ENCODE measurements around the gene BRSK2.
A peak's percentile ranks its signal among the peaks of the same experiment; 100 is the strongest.

The BRSK2 gene

GRCh38 chr11:1440496-1440895, 50.8 kb downstream of the BRSK2 start:
- peaks cover 0 to 40% of the 10 kb centered on the region in 2 experiments; a peak in 1 of 3 replicates for H3K36me3 ChIP-seq (ENCODE audit: control insufficient read depth in 2 of 2, insufficient read depth in 1 of 2, low read length in 2 of 2)
- ChIA-PET POLR2A (no interaction called here), CTCF (no interaction called here)
- TF ChIP-seq ZNF580 (tag by site-specific recombination; IDR thresholded peaks at IDR 0.05) (no peak), ZNF362 (tag by site-specific recombination; IDR thresholded peaks at IDR 0.05) (no peak), ZNF302 (tag by site-specific recombination; IDR thresholded peaks at IDR 0.05; ENCODE audit: low read depth) (no peak), ZNF514 (tag by site-specific recombination; IDR thresholded peaks at IDR 0.05) (no peak), ZBTB49 (tag by site-specific recombination; IDR thresholded peaks at IDR 0.05; ENCODE audit: low read depth) (no peak), HOXD13 (CRISPR knock-in tag; IDR thresholded peaks at IDR 0.05; ENCODE audit: borderline replicate concordance) (no peak), ZNF776 (tag by site-specific recombination; IDR thresholded peaks at IDR 0.05; ENCODE audit: borderline replicate concordance) (no peak), ZNF211 (tag by site-specific recombination; IDR thresholded peaks at IDR 0.05; ENCODE audit: low read depth) (no peak), ZNF140 (tag by site-specific recombination; IDR thresholded peaks at IDR 0.05) (no peak), SCRT2 (tag by site-specific recombination; IDR thresholded peaks at IDR 0.05) (no peak), ZNF155 (tag by site-specific recombination; IDR thresholded peaks at IDR 0.05) (no peak), BCL11A (tag by site-specific recombination; IDR thresholded peaks at IDR 0.05; ENCODE audit: low read depth) (no peak), SCRT1 (tag by site-specific recombination; IDR thresholded peaks at IDR 0.05; ENCODE audit: borderline replicate concordance) (no peak)
- H3K4me1 ChIP-seq (ENCODE audit: control insufficient read depth, insufficient read depth, low read length) = no peaks in the 10 kb centered on the region
- H3K9me3 ChIP-seq (ENCODE audit: control insufficient read depth, insufficient read depth, low read depth, low read length) = no peaks in the 10 kb centered on the region
- H3K27ac ChIP-seq (ENCODE audit: extremely low read depth, low read depth, low read length) = no peak overlapping the region
- H3K4me3 ChIP-seq (ENCODE audit: low read depth, low read length) = no peak overlapping the region

GRCh38 chr11:1442163-1442562, 52.4 kb downstream of the BRSK2 start:
- H3K36me3 ChIP-seq (ENCODE audit: control insufficient read depth in 2 of 2, insufficient read depth in 1 of 2, low read length in 2 of 2) = peaks cover 0 to 54% of the 10 kb centered on the region in 2 experiments; a peak in 1 of 3 replicates
- no peaks in the 10 kb centered on the region for H3K4me1 ChIP-seq (ENCODE audit: control insufficient read depth, insufficient read depth, low read length)
- CTCF ChIA-PET = interaction anchor here (0.8 kb wide), 1 partner anchor 472 kb away, joined by 3 read pairs; no protein-coding TSS in a partner anchor
- POLR2A ChIA-PET = no interaction called here
- peak; percentile 15; the same call in 1 of the 2 replicates for TF ChIP-seq SP2 (tag by site-specific recombination; IDR thresholded peaks at IDR 0.05)
- TF ChIP-seq ATF2 (tag by site-specific recombination; IDR thresholded peaks at IDR 0.05; ENCODE audit: low read depth) = peak; percentile 62; the same call in 1 of the 2 replicates
- no peak for TF ChIP-seq ZFHX2 (tag by site-specific recombination; conservative IDR thresholded peaks at IDR 0.05)
- TF ChIP-seq ZNF654 (tag by site-specific recombination; IDR thresholded peaks at IDR 0.05; ENCODE audit: low read depth) = no peak
- TF ChIP-seq ZNF791 (tag by site-specific recombination; IDR thresholded peaks at IDR 0.05) = no peak
- H3K27ac ChIP-seq (ENCODE audit: extremely low read depth, low read depth, low read length) = no peak overlapping the region
- H3K4me3 ChIP-seq (ENCODE audit: low read depth, low read length) = no peak overlapping the region
- no peaks in the 10 kb centered on the region for H3K9me3 ChIP-seq (ENCODE audit: control insufficient read depth, insufficient read depth, low read depth, low read length)

All from HEK293 (cell line).